ENCODE results near the gene CTSC. TPM values are rescaled to one million over a fixed set of nuclear protein-coding genes. Genes with fewer than 3 reads are reported as not detected.

Gene CTSC
- total RNA-seq, 1 experiment from 2014 or later, result 38.0 TPM

- no peaks in the 10 kb centered on the region for H3K9me2 ChIP-seq (ENCODE audit: insufficient read depth)
- H3K4me2 ChIP-seq (ENCODE audit: low read length), result no peak overlapping the region
- H3K36me3 ChIP-seq (ENCODE audit: control insufficient read depth in 1 of 2, insufficient read depth in 2 of 2, low read length in 2 of 2), result no peaks in the 10 kb centered on the region
- no peak overlapping the region for H3K27ac ChIP-seq (ENCODE audit: low read depth, low read length)
- ATAC-seq (no peak), DNase-seq (ENCODE audit: low read depth, low spot score) (no peak)
- H4K20me1 ChIP-seq (ENCODE audit: insufficient read depth), result no peaks in the 10 kb centered on the region
- H3K4me3 ChIP-seq (replicated peaks in 1 of 2; ENCODE audit: low read depth in 1 of 2, low read length in 2 of 2), result no peak overlapping the region
- BruUV-seq (replicated peaks), result no TSS peak
- no peak overlapping the region for H3K9ac ChIP-seq (ENCODE audit: low read length)
- no peak overlapping the region for H2AFZ ChIP-seq (ENCODE audit: low read depth, low read length, poor library complexity, severe bottlenecking)
- ChIA-PET POLR2A (no interaction called here), RAD21 (ENCODE audit: low non-redundant PET in 1 of 2, low total read pairs in 2 of 2, uncharacterized antibody in 2 of 2, unreplicated experiment in 2 of 2) (no interaction called here), CTCF (no interaction called here)
- H3K4me1 ChIP-seq (ENCODE audit: control insufficient read depth in 1 of 2, insufficient read depth in 2 of 2, low read length in 2 of 2), result no peaks in the 10 kb centered on the region
- no peaks in the 10 kb centered on the region for H3K79me2 ChIP-seq (ENCODE audit: insufficient read depth, low read length)
- H3K27me3 ChIP-seq (ENCODE audit: insufficient read depth, low read length), result no peaks in the 10 kb centered on the region
- H3K9me3 ChIP-seq (ENCODE audit: control insufficient read depth in 1 of 2, insufficient read depth in 1 of 2, low read depth in 1 of 2, low read length in 2 of 2), result no peaks in the 10 kb centered on the region
- intact Hi-C loops (cut with micrococcal nuclease), result no loop called here
- no peak for TF ChIP-seq ELF1 (IDR thresholded peaks at IDR 0.05; ENCODE audit: borderline replicate concordance, low read depth)
- TF ChIP-seq EZH2phosphoT487 (IDR thresholded peaks at IDR 0.05; ENCODE audit: borderline replicate concordance), result no peak
- TF ChIP-seq SIN3A (IDR thresholded peaks at IDR 0.05; ENCODE audit: low read depth), result no peak
- no peak for TF ChIP-seq SP1 (IDR thresholded peaks at IDR 0.05; ENCODE audit: low read depth)
- TF ChIP-seq TCF7L2 (IDR thresholded peaks at IDR 0.05; ENCODE audit: borderline replicate concordance, extremely low read depth, insufficient read depth, insufficient read length), result no peak
Measured at GRCh38 chr11:88252208-88252607, 85.3 kb downstream of the CTSC start.

DNA sequence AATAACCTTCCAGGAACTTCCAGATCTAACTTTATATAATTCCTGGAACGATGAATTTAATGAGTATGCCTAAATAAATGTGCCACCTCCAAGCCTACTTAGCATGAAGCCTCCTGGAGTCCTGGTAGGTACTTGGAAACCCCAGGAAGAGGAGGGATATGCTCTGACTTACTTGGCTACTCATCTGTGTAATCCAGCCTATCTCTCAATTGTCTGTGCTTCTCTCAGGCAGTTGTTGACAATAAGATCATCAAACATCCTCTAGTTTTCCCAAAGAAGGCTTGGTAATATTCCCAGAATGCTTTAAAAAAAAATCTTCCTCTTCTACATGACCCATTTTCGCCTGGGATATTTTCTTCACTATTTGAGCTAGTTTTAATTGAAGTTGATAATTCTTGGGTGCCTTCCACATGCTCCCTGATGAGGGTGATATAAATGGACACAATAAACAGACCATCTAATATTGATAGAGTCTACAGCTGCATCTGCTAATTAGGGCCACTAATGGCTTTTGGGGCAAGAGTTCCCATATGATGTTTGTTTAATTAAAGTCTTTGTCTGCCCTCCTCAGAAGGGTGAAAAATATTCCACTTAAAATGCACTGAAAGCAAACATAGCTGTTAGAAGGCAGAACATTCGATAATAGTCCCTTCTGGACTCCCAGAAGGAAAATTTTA lies 86.8 kb downstream of the CTSC start:
- Histone ChIP-seq H3K36me3 (ENCODE audit: control insufficient read depth in 1 of 2, insufficient read depth in 2 of 2, low read length in 2 of 2) (no peaks in the 10 kb centered on the region), H3K27me3 (ENCODE audit: insufficient read depth, low read length) (no peaks in the 10 kb centered on the region), H2AFZ (ENCODE audit: low read depth, low read length, poor library complexity, severe bottlenecking) (no peak overlapping the region), H3K9me2 (ENCODE audit: insufficient read depth) (no peaks in the 10 kb centered on the region), H3K9ac (ENCODE audit: low read length) (no peak overlapping the region), H3K4me2 (ENCODE audit: low read length) (no peak overlapping the region), H3K9me3 (ENCODE audit: control insufficient read depth in 1 of 2, insufficient read depth in 1 of 2, low read depth in 1 of 2, low read length in 2 of 2) (no peaks in the 10 kb centered on the region), H3K4me3 (replicated peaks in 1 of 2; ENCODE audit: low read depth in 1 of 2, low read length in 2 of 2) (no peak overlapping the region), H3K79me2 (ENCODE audit: insufficient read depth, low read length) (no peaks in the 10 kb centered on the region), H4K20me1 (ENCODE audit: insufficient read depth) (no peaks in the 10 kb centered on the region), H3K4me1 (ENCODE audit: control insufficient read depth in 1 of 2, insufficient read depth in 2 of 2, low read length in 2 of 2) (no peaks in the 10 kb centered on the region; a peak in 1 of 4 replicates), H3K27ac (ENCODE audit: low read depth, low read length) (no peak overlapping the region)
- ChIA-PET RAD21 (ENCODE audit: low non-redundant PET in 1 of 2, low total read pairs in 2 of 2, uncharacterized antibody in 2 of 2, unreplicated experiment in 2 of 2) (no interaction called here), POLR2A (no interaction called here), CTCF (no interaction called here)
- no TSS peak for BruUV-seq (replicated peaks)
- intact Hi-C loops (cut with micrococcal nuclease), result no loop called here
- ATAC-seq (no peak), DNase-seq (ENCODE audit: low read depth, low spot score) (no peak)
- TF ChIP-seq ZFX (IDR thresholded peaks at IDR 0.05) (no peak), ELF1 (IDR thresholded peaks at IDR 0.05; ENCODE audit: borderline replicate concordance, low read depth) (no peak), POLR2A (IDR thresholded peaks at IDR 0.05; ENCODE audit: borderline replicate concordance, extremely low read depth, insufficient read depth, insufficient read length) (no peak), YY1 (IDR thresholded peaks at IDR 0.05; ENCODE audit: extremely low read depth, insufficient replicate concordance, low read depth, low read length) (no peak), SP1 (IDR thresholded peaks at IDR 0.05; ENCODE audit: low read depth) (no peak), RAD21 (IDR thresholded peaks at IDR 0.05; ENCODE audit: low read depth) (no peak), EGR1 (IDR thresholded peaks at IDR 0.05; ENCODE audit: low read depth) (no peak), EZH2 (IDR thresholded peaks at IDR 0.05) (no peak), EZH2phosphoT487 (IDR thresholded peaks at IDR 0.05; ENCODE audit: borderline replicate concordance) (no peak), JUND (IDR thresholded peaks at IDR 0.05) (no peak), ZNF274 (IDR thresholded peaks at IDR 0.05; ENCODE audit: low read depth, low read length) (no peak), POLR2AphosphoS5 (IDR thresholded peaks at IDR 0.05; ENCODE audit: low read depth, low read length) (no peak), ATF3 (IDR thresholded peaks at IDR 0.05) (no peak), TCF7L2 (IDR thresholded peaks at IDR 0.05; ENCODE audit: borderline replicate concordance, extremely low read depth, insufficient read depth, insufficient read length) (no peak)
- TF ChIP-seq, protein P1, sequence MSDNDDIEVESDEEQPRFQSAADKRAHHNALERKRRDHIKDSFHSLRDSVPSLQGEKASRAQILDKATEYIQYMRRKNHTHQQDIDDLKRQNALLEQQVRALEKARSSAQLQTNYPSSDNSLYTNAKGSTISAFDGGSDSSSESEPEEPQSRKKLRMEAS (IDR thresholded peaks at IDR 0.05), result no peak
- TF ChIP-seq, protein P2, sequence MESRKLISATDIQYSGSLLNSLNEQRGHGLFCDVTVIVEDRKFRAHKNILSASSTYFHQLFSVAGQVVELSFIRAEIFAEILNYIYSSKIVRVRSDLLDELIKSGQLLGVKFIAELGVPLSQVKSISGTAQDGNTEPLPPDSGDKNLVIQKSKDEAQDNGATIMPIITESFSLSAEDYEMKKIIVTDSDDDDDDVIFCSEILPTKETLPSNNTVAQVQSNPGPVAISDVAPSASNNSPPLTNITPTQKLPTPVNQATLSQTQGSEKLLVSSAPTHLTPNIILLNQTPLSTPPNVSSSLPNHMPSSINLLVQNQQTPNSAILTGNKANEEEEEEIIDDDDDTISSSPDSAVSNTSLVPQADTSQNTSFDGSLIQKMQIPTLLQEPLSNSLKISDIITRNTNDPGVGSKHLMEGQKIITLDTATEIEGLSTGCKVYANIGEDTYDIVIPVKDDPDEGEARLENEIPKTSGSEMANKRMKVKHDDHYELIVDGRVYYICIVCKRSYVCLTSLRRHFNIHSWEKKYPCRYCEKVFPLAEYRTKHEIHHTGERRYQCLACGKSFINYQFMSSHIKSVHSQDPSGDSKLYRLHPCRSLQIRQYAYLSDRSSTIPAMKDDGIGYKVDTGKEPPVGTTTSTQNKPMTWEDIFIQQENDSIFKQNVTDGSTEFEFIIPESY (IDR thresholded peaks at IDR 0.05; ENCODE audit: extremely low read depth, insufficient replicate concordance, low read length), result no peak

All from HCT116 (cell line).